NCI-H524 treated with DMSO at 0.1 percent for 48 hours (cell line): ENCODE measurements around the gene PRRX2.
"Not testable (repeated sequence)": the region's sequence is repeated elsewhere in the genome, so short reads cannot be mapped to it uniquely, and the experiment has no call there.

Source experiments
- DNase-seq: peaks from one replicate; lab custom pipeline; 2025; lab: John Stamatoyannopoulos, UW

PRRX2 gene

DNA sequence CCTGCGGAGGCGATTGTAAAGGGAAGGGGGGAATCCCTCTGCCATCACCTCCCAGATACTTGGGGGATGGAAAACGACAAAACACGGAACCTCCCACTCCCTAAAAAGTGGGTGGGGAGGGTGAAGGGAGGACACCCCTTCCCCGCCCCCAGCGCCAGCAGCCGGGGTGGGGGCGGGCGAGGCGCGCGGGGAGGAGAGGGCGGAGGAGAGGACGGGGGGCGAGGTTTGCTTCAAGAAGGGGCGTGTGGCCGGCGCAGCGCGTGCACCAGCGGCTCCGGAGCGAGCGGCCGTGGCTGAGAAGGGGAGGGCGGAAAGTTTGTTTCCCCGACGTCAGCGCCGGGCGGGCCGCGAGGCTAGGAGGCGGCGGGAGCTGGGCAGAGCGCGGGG, at the start of gene PRRX2:
Gene PRRX2, plus strand, starts transcription at position 259 of the 387 bp plus-strand sequence. CDS start 221 bp downstream, outside the sequence.
- no peak for DNase-seq

DNA sequence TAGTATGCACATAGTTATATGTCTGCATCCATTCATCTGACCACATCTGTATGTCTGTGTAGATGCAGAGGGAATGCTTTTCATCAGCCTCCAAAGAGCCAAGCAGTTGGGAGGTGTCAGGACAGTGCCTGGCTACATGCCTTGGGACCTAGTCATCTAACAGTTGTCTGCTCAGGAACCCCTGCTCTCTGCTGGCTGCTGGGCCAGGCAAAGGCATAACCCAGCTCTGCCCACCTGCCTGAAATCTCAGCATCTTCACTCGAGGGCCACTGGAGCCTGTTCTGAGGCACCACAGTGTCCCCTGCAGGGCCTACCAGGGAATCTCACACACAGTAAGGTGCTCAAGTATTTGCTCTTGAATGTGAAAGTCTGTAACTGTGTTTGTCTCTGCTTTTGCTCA, 48.3 kb upstream of the PRRX2 start:
- DNase-seq: no peak

DNA sequence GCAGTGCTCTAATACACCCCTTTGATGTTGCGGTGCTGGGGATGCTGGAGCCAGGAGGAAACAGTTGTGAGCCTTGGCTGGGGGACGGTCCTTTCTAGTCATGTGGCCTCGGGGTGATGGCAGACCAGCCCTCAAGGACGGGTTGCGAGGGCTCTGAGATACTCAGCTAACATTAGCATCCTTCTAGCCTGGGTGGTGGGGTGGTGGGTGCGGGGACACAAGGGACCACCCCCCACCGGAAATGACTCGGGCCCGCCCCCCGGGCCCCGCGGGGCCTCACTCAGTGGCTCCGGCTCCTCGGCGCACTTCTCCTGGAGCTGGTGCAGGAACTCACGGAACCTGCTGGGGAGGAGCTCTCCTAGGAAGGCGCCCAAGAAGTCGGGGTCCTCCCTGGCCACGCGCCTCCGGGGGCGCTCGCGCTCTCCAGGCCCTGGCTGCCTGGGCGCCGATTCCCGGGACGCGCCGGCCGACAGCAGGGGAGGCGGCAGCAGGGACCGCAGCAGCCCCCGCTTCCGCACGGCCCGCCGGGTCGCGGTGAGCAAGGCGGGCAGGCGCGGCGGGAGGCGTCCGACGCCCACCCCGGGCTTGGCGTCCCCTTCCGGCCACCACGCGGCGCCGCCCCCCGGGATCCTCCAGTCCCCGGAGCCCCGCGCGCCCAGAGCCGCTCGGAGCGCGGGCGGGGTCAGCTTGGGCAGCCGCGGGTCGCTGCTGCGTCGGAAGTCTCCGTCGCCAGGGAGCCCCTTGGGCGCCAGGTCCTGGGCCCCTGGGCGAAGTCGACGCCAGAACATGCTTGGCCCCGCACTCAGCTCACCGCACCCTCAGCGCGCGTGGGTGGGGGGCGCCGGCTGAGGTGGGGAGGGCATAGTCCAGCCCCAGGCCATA, 45.4 kb upstream of the PRRX2 start:
- DNase-seq: no peak

DNA sequence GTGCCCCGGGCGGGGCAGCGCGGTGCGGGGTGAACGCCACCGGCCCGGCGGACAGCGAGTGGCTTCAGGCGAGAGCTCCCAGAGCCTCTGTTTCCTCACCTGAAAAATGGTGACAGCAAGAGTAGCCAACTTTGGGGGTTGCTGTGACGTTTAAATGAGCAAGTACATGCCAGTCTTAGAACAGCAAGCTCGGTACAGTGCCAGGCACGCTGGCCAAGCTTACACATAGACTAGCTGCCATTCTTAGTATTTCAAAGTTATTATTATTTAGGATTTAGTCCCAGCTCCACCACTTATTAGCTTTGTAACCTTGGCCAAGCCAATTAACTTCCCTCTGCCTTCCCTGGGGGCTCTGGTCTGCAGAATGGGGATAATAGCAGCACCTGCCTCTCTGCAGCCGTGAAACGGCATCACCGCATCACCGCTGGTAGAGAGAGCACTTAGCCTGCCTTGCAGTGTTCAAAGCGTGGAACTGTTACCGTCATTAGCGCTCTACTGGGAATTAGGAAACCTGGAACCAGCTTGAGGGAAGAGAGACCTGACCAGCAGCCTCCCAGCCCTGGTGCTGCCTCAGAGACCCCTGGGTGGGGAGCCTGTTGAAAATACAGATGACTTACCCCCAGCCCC, 44.7 kb upstream of the PRRX2 start, which contains the start of gene C9orf50:
Gene C9orf50, minus strand, starts transcription at position 433 of the 627 bp plus-strand sequence. CDS start 527 bp downstream, outside the sequence.
- no peak for DNase-seq

DNA sequence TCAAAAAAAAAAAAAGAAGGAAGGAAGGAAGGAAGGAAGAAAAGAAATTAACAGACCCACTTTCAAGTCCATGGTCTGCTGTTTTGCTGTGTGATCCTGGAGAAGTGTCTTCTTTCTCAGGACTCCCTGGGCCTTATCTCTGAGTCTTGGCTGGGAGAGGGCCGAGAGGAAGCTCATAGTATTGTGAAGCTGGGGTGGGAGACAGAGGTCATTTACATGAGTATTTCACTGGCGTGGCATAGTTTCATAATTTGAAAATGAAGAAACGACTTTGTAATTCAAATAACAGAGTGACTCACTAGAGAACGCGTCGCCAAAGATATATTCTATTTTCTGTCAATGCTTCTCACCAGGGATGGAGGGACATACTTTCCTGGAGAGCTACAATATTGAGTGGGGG, 42.1 kb upstream of the PRRX2 start:
- no peak for DNase-seq

DNA sequence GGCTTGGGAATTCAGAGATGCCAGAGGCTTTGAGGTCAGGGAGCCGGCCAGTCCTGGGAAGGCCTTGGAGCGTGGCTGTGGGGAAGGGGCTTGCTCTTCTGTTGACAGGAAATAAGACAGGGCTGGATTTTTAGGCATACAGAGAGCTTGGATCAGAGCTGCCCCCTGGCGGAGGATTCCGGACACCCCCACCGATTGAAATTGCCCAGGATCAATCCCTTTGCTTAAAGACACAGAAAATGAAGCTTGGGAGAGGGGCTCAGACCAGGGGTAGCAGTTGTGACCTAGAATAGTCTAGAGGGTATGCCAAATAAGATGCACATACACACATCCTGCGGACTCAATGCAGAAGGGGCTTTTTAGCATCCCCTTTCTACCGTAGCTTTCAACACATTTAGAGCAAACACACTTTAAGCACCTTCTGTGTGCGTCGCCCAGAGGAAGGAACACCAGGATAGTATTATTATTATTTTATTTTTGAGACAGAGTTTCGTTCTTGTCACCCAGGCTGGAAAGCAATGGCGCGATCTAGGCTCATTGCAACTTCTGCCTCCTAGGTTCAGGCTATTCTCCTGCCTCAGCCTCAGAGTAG, 41.2 kb upstream of the PRRX2 start:
- no peak for DNase-seq

DNA sequence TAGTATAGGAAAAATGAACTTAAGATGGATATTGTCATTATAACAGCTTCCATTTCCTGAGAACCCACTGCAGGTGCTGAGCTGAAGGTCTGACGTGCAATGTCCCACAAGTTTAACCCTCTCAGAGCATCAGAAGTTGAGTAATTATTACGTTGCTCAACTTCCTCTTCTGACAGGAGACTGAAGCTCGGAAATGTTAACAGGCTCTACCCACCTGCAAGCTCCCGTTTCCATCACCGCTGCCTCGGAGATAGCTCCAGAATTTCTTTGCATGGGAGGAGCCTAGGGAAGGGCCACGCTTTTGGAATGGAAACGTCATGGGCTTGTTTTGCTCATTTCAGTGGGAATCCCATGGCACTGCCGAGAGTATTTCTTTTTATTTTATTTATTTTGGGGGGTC, 40.5 kb upstream of the PRRX2 start:
- DNase-seq: no peak

DNA sequence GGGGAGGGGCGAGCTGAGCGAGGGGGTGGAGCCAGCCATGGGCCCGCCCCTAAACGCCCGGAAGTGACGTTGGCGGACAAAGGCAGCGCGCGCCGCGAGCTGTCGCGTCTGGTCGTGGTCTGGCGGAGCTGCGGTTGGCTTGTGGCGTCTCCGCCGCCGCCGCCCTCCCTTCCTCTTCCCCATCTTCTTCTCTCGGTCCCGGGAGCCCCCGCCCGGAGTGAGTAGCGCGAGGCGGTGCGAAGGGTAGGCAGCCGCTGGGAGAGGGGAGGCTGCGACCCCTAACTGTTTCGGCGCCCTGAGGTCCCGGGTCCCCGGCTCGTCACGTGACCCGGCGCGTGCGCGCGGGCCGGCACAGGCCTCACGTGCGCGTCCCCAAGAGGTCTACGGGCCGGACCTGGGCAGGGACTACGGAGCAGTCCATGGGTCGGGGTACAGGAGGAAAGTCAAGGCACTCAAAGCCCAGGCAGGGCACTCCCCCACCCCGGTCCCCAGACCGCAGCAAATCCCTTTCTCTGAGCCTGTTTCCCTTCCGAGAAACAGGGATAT, 39.3 kb upstream of the PRRX2 start, which contains the start of gene NTMT1:
Gene NTMT1, plus strand, starts transcription at position 85 of the 546 bp plus-strand sequence. CDS start 6,541 bp downstream, outside the sequence.
- no peak for DNase-seq

DNA sequence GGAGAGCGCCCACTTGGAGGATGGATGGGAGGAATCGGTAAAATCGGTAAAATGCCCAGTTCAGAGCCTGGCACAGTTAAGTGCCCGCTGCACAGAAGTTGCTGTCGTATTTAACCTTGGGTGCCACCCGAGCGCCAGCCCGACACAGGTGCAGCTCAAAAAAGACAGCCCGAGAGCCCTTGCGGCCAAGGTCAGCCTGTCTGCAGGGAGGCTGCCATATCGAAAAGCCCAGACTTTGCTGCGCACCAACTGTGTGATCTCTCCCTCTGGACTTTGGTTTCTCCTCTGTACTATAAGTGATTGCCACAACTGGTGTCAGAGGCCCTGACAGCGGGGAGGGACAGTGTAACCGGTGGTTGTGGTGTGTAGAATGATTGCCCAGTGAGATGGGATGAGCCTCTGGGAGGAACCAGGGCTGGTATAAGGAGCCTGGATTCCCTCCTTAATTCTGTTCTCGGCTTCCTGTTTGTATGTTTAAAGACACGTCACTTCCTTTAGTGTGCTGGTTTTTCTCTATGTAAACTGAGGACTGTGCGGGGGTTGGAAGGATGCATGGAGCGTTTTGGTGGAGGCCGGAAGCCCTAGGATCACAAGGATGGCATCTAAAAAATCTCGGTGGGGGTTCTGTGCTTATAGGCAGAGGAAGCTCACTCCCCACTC, 38.7 kb upstream of the PRRX2 start:
- DNase-seq: no peak

DNA sequence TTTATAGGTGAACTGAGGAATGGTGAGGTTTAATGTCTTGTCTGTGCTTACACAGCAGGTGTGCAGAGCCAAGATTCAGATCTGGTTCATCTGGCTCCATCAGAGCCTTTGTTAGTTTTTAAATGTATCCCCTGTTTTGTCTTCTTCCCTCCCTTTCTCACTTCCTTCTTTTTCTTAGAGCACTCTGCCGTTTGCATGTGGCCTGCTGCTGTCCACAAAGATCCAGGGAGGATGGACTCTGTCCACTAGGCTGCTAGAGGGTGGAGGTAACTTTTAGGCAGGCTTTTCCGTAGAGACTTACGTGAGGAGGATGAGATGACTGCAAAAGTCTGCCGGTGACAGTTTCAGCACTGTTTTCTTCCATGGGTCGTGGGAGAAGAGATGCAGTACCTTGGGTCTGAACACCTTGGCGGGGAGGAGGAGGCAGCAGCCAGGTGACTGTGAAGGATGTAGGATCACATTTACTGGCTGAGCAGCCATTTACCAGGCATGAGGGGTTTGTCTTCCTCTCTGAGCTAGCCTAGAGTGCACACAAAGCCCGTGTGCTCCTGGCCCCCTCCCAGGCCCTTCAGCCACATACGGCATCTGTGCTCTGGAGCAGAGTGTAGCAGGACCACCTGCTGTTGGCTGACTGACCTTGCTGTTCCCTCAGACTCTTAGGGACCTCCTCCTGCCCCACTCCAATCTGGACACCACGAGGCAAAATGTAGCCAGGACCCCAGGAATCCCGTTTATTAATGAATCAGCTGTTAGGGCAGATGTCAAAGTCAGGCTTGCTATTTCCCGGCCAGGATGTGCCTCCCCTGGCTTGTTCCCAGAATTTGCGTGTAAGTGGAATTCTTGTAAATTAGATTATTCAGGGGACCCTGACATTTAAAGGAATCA, 37.6 kb upstream of the PRRX2 start:
- DNase-seq: peak; percentile 81

DNA sequence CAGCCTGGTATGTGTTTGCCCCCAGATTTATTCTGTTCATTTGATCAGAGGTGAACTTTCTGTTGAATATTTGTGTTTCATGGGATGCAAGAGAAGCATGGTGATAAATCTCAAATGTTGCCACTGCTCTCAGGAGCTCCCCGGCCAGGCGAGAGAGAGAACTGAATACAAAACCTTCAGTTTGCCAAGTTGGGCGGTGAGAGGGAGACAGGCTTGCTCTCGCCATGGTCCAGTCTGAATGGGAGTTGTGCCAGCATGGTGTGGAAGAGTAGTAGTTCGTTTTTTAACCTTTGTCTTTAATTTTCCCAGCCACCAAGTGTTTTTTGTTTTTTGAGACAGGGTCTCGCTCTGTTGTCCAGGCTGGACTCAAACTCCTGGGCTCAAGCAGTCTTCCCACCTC, 36.7 kb upstream of the PRRX2 start:
- DNase-seq: no peak

DNA sequence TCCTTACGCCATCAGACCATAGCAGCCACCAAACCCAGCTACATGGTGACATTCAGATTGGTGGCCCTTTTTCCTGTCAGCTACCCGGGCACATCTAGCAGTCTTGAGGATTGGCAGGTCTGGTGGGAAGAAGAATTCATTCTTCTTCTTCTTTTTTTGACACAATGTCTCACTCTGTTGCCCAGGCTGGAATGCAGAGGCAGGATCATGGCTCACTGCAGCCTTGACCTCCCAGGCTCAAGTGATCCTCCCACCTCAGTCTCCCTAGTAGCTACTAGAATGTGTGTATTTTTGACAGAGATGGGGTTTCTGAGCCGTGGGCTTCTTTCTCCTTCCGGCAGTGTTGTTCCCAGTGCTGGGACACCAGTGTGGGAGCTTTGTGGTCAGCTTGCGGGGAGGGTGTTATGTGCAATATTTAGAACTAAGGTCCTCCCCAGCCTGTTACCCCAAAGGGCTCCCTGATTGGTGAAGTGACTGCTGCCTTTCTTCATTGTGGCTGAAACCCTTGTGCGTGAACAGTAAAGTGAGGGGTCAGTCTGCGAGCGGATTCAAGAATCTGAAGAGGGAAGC, 36.1 kb upstream of the PRRX2 start:
- no peak for DNase-seq

DNA sequence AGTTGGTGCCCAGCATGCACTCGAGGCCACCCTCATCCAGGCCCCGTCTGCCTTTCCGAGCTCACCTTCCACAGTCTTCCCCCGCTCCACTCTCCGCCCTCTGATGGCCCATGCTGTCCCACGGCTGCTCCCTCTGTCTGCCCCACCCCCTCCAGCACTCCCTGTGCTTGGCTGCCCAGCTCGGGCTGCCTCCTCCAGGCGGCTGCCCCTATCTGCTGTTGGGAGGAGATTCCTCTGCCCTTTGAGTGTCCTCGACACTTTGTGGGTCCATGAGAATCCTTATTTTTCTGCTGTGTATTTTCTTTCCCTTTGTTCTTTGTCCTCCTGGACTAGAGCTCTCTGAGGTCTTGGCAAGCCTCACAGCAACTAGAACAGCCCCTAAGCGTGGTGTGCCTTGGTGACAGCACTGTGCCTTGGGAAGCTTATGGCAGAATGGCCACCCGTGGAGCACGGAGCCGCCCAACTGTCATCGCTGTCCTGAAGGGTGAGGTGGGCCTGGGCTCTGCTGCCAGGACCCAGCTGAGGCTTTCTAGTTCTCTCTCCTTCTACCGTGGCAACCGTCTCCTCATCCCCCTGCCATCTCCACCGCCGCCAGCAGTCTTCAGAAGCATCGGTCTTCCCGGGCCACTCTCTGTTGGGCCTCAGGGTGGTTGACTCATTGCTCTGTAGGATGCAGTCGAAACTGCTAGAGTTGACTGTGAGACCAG, 34.3 kb upstream of the PRRX2 start:
- DNase-seq: no peak

DNA sequence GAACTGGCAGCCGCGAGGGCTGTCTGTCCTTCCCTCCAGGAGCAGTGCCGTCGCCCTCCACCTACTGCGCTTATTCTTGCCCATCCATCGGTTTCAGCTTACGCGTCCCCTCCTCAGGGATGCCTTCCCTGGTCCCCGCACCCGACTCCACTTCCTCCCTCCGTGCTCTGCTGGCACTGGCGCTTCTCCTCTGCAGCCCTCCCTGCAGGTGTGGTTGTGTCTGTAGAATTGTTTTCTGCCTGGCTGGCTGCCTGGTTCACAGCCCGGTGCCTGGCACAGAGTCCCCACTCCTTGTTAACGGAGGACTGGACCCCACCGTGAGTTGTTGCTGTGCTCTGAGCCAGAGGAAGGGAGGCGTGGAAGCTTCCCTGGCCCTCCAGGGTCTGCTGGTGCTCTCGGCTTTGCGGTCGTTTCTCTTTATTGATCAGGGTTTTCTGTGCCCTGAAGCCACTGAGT, 33.7 kb upstream of the PRRX2 start:
- no peak for DNase-seq

DNA sequence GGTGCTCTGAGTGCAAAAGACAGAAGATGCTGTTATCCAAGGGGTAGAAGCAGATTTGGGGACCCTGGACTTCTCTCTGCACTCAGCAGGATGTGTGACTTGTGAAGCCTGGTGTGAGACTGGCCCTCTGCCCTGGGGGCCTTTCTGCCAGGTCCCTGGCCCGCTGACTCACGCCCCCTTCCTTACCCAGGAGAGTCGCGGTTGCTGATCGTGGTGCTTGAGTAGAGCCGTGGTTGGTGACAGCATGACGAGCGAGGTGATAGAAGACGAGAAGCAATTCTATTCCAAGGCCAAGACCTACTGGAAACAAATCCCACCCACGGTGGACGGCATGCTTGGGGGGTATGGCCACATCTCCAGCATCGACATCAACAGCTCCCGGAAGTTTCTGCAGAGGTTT, 33.0 kb upstream of the PRRX2 start:
- no peak for DNase-seq

DNA sequence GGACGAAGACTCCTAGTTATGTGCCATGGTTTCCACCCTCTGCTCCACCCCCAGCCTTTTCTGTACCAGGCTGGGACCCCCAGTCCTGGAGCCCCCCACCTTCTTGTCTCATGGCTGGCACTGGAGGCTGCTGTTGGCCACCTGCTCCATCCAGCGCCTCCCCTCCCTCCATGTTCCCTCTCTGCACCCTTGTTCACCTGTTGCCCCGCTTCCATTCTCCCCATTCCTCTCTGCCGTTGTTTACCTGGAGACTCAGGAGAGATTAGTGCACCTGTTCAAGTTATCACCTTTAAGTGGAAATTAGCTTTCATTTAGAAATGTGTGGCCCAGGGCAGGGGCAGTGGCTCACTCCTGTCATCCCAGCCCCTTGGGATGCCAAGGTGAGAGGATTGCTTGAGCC, 32.2 kb upstream of the PRRX2 start:
- no peak for DNase-seq

DNA sequence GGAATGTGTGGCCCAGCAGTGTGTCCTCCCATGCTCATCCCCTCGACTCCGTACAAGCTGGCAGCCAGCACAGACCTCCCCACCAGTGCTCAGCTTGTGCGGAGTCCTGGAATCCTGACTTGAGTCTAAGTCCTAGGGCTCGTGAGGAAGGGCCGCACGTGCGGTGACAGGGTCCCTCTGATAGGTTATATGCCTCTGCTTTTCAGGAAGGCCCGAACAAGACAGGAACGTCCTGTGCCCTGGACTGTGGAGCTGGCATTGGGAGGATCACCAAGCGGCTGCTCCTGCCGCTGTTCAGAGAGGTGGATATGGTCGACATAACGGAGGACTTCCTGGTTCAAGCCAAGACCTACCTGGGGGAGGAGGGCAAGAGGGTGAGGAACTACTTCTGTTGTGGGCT, 31.6 kb upstream of the PRRX2 start:
- no peak for DNase-seq

DNA sequence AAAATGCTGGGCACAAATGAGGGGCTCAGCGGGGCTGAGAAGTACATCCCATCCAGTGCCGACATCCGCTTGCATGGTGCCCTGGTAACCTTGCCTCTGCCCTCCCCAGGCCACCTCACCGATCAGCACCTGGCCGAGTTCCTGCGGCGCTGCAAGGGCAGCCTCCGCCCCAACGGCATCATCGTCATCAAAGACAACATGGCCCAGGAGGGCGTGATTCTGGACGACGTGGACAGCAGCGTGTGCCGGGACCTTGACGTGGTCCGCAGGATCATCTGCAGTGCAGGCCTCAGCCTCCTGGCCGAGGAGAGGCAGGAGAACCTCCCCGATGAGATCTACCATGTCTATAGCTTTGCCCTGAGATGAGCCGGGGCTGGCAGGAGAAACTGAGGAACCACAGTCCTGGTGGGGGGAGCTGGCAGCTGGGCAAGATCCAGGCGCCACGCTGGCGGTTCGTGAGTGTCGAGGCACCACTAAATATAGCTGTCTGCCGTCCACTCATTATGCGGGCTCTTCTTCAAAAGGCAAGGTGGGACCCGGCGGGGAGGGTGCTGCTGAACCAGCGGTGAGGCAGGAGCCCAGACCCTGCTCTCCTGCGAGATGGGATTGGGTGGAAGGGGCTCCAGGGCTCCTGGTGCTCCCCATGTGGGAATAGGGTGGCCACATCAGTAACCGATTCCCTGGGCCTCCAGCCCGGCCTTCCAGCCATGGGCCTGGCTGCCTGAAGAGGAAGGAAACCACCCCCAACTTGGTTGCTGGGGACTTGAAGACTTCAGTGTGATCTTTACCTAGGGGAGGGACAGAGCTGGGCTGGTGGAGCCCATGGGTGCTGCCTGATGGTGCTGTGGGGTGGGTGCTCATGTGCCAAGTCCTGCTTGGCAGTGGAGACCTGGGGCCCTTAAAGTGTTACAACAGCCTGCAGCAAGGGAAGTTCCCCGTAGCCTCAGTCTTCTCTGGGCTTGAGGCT, 30.1 kb upstream of the PRRX2 start:
- DNase-seq: no peak

DNA sequence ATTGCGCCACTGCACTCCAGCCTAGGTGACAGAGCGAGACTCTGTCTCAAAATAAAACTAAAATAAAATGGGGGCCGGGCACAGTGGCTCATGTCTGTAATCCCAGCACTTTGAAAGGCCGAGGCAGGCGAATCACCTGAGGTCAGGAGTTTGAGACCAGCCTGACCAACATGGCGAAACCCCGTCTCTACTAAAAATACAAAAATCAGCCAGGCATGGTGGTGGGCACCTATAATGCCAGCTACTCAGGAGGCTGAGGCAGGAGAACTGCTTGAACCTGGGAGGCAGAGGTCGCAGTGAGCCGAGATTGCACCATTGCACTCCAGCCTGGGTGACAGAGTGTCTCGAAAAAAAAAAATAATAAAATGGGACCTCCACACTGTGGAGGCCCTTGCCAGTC, 29.1 kb upstream of the PRRX2 start:
- not testable (repeated sequence) for DNase-seq
